ENCODE measurements around the gene RALGAPB.
"Not testable (repeated sequence)": the region's sequence is repeated elsewhere in the genome, so short reads cannot be mapped to it uniquely, and the experiment has no call there.

Gene RALGAPB

GRCh38 chr20:38589351-38589750 lies 116.7 kb downstream of the RALGAPB start:
- no peak for DNase-seq

GRCh38 chr20:38589967-38590675 lies 117.5 kb downstream of the RALGAPB start:
- no peak for DNase-seq

- no peak for DNase-seq
Measured at GRCh38 chr20:38590676-38591473, 118.2 kb downstream of the RALGAPB start.

GRCh38 chr20:38591474-38592410 lies 119.1 kb downstream of the RALGAPB start:
- no peak for DNase-seq

GRCh38 chr20:38592411-38592790 lies 119.8 kb downstream of the RALGAPB start:
- not testable (repeated sequence) for DNase-seq

GRCh38 chr20:38594281-38594680 lies 121.6 kb downstream of the RALGAPB start:
- DNase-seq: not testable (repeated sequence)

GRCh38 chr20:38595886-38596285 lies 123.2 kb downstream of the RALGAPB start:
- not testable (repeated sequence) for DNase-seq

GRCh38 chr20:38599410-38599882 lies 126.8 kb downstream of the RALGAPB start:
- DNase-seq: no peak

GRCh38 chr20:38600057-38600456 lies 127.4 kb downstream of the RALGAPB start:
- no peak for DNase-seq

GRCh38 chr20:38601216-38602184 lies 128.9 kb downstream of the RALGAPB start, which contains the start of gene ARHGAP40:
ARHGAP40 (plus strand) TSS chr20:38601809.
- peak; percentile 12 for DNase-seq

- DNase-seq: no peak
Measured at GRCh38 chr20:38602185-38602581, 129.5 kb downstream of the RALGAPB start.

- no peak for DNase-seq
Measured at GRCh38 chr20:38603286-38603685, 130.6 kb downstream of the RALGAPB start.

- no peak for DNase-seq
Measured at GRCh38 chr20:38604873-38605303, 132.2 kb downstream of the RALGAPB start.

GRCh38 chr20:38607351-38607750 lies 134.7 kb downstream of the RALGAPB start:
- no peak for DNase-seq

- DNase-seq: no peak
Measured at GRCh38 chr20:38608188-38608587, 135.5 kb downstream of the RALGAPB start.

GRCh38 chr20:38609815-38610214 lies 137.2 kb downstream of the RALGAPB start:
- DNase-seq: no peak

GRCh38 chr20:38610521-38610920 lies 137.9 kb downstream of the RALGAPB start:
- no peak for DNase-seq

- DNase-seq: no peak
Measured at GRCh38 chr20:38612751-38613515, 140.3 kb downstream of the RALGAPB start.

- DNase-seq: no peak
Measured at GRCh38 chr20:38615283-38615682, 142.6 kb downstream of the RALGAPB start.

GRCh38 chr20:38616457-38616856 lies 143.8 kb downstream of the RALGAPB start:
- no peak for DNase-seq

All from hematopoietic multipotent progenitor cell treated with erythropoietin and hydrocortisone succinate and interleukin-3 and kit ligand, for 8 days (in vitro differentiated cells).